H1 (cell line): Measurements from ENCODE around the gene UGT1A3. TPM values are rescaled to one million over a fixed set of nuclear protein-coding genes. Genes with fewer than 3 reads are reported as not detected.

Source experiments
- CBX8 ChIP-seq: fragments of 300-800, 300-1000 bp; sonication (generic); IDR thresholded peaks from 2 replicates; pipeline ENCODE4 v1.7.1; 2016; ENCODE audit warnings: low read depth, low read length, borderline replicate concordance
- SP2 ChIP-seq: IDR thresholded peaks from 2 replicates; pipeline ENCODE4 v1.6.1; 2012; ENCODE audit warnings: mild to moderate bottlenecking, low read length, inconsistent platforms
- polyA plus RNA-seq, 7 experiments: library from polyadenylated mRNA; depleted of rRNA in 3 of 7; stranded (reverse) in 5 of 7; unstranded in 2 of 7; fragments of >200 nt in 5 of 7; fragments of 200-250 nt in 2 of 7; gene quantifications; 1 replicate in 5 of 7; 2 replicates in 1 of 7; 4 replicates in 1 of 7; pipeline versions ENCODE4 v1.2.1 to v1.2.3, GENCODE V29; 2011 to 2013; ENCODE audit warnings: missing spikeins in 2 of 7, mixed read lengths in 2 of 7
- total RNA-seq: library from RNA; stranded (reverse); fragmentation: NEBNext Ultra II Directional; extraction: Animal tissue kit (Norgen Biotek cat#: 25700); gene quantifications from 2 replicates; pipeline ENCODE4 v1.2.1, GENCODE V29; 2021
- TF ChIP-seq, protein P1 (sequence below): IDR thresholded peaks from 2 replicates; pipeline ENCODE4 v1.6.1; 2011; ENCODE audit warnings: low read depth, mild to moderate bottlenecking, low read length; ENCODE audit not compliant: insufficient read depth

UGT1A3 gene
- total and polyA plus RNA-seq, 2 of the 8 experiments (the other 6 are each of a cell fraction or from before 2014, with no cell fraction given) = not detected

DNA sequence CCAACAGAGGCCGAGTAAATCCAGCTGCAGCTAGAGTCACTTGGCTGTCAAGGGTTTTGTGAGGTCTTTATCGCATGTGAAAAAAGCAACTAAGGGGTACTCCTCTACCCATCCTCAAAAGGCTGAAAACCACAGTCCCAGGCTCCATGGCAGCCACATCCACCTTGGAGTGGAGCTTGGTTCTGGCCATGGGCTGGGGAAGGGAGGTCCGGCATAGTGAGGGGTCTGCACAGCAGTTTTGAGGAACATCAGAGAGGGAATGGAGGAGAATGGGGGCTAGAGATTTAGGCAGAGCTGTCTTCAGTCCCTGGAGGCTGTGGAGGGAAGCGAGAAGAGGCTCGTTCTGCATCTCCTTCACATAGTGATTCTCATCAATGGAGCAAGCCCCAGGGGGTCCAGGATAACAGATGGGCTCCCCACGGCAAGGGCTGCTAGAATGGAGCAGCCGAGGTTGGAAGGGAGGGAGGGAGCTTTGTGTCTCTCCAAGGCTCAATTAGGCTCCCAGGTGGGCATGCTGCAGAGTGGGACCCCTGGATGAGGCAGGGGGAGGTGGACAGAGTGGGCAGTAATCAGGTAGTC, 70.3 kb downstream of the UGT1A3 start (continued):
- TF ChIP-seq, protein P1, sequence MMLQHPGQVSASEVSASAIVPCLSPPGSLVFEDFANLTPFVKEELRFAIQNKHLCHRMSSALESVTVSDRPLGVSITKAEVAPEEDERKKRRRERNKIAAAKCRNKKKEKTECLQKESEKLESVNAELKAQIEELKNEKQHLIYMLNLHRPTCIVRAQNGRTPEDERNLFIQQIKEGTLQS = no peak
- TF ChIP-seq SP2 (no peak), CBX8 (no peak)
